Type B pancreatic cell (in vitro differentiated cells): ENCODE measurements around the gene AHRR. TPM values are rescaled to one million over a fixed set of nuclear protein-coding genes. Genes with fewer than 3 reads are reported as not detected.
"Not testable (repeated sequence)": the region's sequence is repeated elsewhere in the genome, so short reads cannot be mapped to it uniquely, and the experiment has no call there.

Source experiments
- DNase-seq: peaks from one replicate; pipeline ENCODE4 v3.0.0; 2021; ENCODE audit warnings: mixed read lengths; ENCODE audit not compliant: unreplicated experiment; ENCODE audit errors: extremely low spot score
- H3K27ac Mint-ChIP-seq: 2 replicates; pipeline ENCODE4 v1.8.0; 2021; ENCODE audit warnings: mild to moderate bottlenecking, mixed read lengths
- H3K27me3 Mint-ChIP-seq: 2 replicates; pipeline ENCODE4 v1.8.0; 2021; ENCODE audit warnings: mixed read lengths
- H3K36me3 Mint-ChIP-seq: 2 replicates; pipeline ENCODE4 v1.8.0; 2021; ENCODE audit warnings: mixed read lengths
- H3K4me1 Mint-ChIP-seq: one replicate; pipeline ENCODE4 v1.8.0; 2021; ENCODE audit warnings: mixed read lengths; ENCODE audit not compliant: unreplicated experiment
- H3K4me3 Mint-ChIP-seq: 2 replicates; pipeline ENCODE4 v1.8.0; 2021; ENCODE audit warnings: mild to moderate bottlenecking, mixed read lengths
- H3K9me3 Mint-ChIP-seq: 2 replicates; pipeline ENCODE4 v1.8.0; 2021; ENCODE audit warnings: mixed read lengths
- total RNA-seq: library from RNA; stranded (reverse); gene quantifications from 2 replicates; pipeline ENCODE4 v1.2.1, GENCODE V29; 2021; ENCODE audit warnings: low replicate concordance
- TF ChIP-seq, protein P1 (sequence below): fragments of 200-600 bp; sonication (generic); conservative IDR thresholded peaks from 2 replicates; pipeline ENCODE4 v1.5.0; 2021; ENCODE audit warnings: antibody characterized with exemption, mild to moderate bottlenecking

The AHRR gene
- total RNA-seq, 1 donor from 2014 or later: 13.4 TPM

DNA sequence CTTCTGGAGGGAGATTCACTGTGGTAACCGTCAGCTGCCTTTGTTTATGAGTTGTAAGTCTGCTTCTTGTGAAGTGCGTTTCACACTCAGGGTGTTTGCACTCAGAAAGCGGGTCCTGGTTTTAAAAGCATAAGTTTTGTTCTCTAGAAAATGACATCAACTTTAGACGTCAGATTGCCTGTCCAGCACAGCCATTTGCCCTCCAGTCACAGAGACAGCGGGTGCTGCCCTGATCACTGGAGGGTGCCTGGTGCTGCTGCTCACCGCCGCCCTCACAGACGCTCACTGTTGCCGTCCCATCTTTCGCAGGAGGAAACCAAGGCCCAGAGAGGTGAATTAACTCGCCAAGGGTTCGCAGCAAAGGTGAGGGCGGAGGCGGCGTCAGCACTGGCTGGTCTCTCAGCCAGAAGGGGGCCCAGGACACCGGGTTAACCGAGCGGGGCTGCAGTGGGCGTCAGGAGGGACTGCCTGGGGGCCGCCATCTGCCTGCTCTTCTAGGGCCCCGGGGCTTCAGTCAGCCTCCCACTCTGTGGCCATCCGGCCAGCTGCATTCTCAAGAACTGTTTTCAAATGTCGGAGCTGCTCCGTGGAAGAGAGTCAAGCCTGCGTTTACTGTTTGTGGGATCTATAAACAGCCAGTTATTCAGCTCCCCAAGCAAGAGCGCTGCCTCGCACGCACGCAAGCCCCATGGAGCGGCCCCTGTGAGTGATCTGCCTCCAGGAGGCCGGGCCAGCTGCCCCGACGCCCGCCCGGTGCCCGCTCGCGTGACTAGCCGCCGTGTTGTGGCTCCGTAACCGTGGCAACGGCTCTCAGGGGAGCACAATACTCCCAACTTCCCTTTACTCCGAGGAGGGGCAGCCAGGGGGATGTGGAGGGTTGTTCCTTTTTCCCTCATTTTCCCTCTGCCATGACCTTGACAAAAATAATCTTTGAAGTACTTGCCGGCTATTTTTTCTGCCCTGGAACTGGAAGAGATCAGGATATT lies 78.1 kb downstream of the AHRR start:
- TF ChIP-seq, protein P1, sequence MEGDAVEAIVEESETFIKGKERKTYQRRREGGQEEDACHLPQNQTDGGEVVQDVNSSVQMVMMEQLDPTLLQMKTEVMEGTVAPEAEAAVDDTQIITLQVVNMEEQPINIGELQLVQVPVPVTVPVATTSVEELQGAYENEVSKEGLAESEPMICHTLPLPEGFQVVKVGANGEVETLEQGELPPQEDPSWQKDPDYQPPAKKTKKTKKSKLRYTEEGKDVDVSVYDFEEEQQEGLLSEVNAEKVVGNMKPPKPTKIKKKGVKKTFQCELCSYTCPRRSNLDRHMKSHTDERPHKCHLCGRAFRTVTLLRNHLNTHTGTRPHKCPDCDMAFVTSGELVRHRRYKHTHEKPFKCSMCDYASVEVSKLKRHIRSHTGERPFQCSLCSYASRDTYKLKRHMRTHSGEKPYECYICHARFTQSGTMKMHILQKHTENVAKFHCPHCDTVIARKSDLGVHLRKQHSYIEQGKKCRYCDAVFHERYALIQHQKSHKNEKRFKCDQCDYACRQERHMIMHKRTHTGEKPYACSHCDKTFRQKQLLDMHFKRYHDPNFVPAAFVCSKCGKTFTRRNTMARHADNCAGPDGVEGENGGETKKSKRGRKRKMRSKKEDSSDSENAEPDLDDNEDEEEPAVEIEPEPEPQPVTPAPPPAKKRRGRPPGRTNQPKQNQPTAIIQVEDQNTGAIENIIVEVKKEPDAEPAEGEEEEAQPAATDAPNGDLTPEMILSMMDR: no peak
- Mint-ChIP-seq H3K27ac (peak overlapping the region; percentile 90), H3K9me3 (no peaks in the 10 kb centered on the region), H3K36me3 (no peaks in the 10 kb centered on the region), H3K27me3 (no peaks in the 10 kb centered on the region), H3K4me1 (peaks cover 19% of the 10 kb centered on the region), H3K4me3 (peak overlapping the region; percentile 66)
- DNase-seq: peak; percentile 89

DNA sequence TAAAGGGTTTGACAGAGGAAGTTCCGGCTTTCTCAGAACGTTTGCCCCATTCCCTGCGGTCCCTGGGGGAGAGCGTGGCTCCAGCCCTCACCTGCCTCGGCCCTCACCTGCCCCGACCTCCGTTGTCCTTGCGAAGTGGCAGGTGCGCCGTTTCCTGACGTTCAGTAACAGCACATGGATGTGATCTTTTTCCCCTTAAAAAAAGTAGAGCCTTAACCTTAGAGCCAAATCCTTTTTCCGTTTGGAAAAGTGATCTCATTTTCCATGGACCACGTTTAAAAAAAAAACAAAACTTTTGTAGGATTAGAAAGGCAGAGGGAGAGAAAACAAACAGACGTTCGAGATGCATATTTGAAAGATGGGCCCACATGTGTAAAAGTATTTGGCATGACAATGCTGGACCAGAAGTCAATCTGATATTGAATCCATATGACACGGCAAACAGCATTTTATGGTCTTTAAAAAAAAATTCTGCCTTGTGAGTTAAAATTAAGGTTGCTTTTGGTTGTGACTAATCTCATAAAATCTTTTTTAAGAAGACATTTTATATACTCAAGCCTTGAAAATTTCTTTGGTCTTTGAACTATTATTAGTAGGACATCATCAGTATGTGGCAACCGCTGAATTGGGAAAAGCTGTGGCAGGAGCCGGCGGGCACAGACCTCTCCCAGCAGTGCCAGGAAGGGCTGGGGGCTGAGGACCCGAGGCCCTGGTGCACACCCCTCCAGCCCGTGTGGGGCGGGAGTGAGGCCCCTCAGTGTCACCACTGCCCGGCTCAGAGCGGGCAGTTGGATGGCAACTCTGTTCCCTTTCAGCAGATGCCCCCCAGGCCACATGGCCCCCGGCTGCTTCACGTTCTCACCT lies 79.0 kb downstream of the AHRR start:
- Mint-ChIP-seq H3K4me3 (peak overlapping the region; percentile 66), H3K4me1 (peaks cover 20% of the 10 kb centered on the region), H3K9me3 (no peaks in the 10 kb centered on the region), H3K27me3 (no peaks in the 10 kb centered on the region), H3K27ac (peak overlapping the region; percentile 90), H3K36me3 (no peaks in the 10 kb centered on the region)
- DNase-seq: peak; percentile 44
- TF ChIP-seq, protein P1: no peak

DNA sequence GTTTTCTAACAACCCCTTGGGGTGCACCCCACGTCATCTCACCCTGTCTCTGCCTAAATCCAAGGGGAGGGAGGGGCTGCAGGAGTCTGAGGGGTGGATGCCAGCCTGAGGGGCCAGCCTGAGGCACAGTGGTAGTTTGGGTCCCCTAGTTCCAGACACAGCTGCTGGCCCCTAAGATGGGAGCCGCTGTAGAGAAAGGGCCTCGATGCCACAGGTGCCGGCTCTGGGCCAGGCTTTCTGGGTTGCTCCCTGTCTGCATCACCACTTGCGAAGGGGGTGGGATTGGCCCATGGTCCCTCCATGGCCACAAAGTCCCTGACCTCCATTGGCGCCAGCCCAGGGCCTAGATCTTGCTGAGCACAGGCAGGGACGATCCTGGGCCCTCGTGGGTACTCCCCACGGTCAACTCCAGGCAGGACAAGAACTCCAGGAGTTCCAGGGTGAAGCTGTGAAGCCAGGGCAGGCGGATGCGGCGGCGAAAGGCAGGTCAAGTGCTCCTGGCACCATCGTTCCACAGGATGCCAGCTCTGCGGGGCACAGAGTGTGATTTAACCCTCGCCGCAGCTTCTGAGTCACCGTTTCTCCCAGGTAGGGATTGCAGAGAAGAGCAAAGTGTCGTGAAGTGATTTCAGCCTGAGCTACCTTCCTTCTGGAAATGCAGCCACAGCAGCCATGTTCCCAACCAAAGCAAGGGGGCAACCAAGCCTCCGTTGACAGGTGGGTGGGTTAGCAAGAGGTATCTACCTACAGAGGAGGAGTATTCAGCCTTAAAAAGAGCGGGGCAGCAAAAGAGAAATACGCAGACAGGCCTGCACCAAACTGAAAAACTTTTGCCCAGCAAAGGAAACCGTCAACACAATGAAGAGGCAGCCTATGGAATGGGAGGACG lies 79.9 kb downstream of the AHRR start:
- Mint-ChIP-seq H3K36me3 (no peaks in the 10 kb centered on the region), H3K4me1 (peaks cover 24% of the 10 kb centered on the region), H3K27ac (peak overlapping the region; percentile 46), H3K27me3 (no peaks in the 10 kb centered on the region), H3K4me3 (no peak overlapping the region), H3K9me3 (no peaks in the 10 kb centered on the region)
- DNase-seq: peak; percentile 62
- TF ChIP-seq, protein P1: no peak

DNA sequence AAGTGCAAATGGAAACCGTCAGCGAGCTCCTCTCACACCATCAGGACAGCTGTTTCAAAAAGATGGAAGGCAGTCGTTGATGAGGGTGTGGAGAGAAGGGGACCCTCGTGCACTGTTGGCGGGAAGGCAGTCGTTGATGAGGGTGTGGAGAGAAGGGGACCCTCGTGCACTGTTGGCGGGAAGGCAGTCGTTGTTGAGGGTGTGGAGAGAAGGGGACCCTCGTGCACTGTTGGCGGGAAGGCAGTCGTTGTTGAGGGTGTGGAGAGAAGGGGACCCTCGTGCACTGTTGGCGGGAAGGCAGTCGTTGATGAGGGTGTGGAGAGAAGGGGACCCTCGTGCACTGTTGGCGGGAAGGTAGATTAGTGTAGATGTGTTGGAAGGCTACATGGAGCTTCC lies 80.7 kb downstream of the AHRR start:
- not testable (repeated sequence) for H3K4me3 Mint-ChIP-seq, H3K36me3 Mint-ChIP-seq, H3K9me3 Mint-ChIP-seq, DNase-seq, H3K27me3 Mint-ChIP-seq, H3K27ac Mint-ChIP-seq
- H3K4me1 Mint-ChIP-seq: peaks cover 32% of the 10 kb centered on the region

DNA sequence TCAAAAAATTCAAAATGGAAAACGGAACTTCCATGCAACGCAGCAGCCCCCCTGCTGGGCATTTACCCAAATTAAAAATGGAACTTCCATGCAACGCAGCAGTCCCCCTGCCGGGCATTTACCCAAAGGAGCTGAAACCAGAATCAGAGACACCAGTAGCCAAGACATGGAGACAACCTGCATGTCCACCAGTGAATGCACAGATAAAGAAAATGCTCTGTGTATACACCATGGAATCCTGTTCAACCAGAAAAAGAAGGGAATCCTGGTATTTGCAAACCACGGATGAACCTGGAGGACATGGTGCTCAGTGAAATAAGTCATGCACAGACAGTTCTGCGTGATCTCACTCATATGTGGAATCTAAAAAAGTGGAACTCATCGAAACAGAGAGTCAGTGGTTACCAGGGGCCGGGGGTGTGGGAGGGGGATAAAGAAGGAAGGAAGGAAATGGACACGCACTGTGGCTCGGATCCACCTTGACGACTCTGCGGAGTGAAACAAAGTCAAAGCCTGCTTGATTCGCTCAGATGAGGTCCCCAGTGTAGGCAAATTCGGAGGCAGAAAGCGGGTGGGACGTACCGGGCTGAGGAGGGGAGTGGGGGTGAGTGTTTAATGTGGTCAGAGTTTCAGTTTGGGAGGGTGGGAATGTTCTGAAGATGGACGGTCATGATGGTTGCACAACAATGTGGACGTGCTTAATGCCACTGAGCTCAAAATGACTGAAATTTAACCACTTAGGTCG lies 81.3 kb downstream of the AHRR start:
- DNase-seq: peak; percentile 57
- TF ChIP-seq, protein P1: no peak
- no peaks in the 10 kb centered on the region for H3K36me3 Mint-ChIP-seq
- peaks cover 34% of the 10 kb centered on the region for H3K4me1 Mint-ChIP-seq
- H3K27me3 Mint-ChIP-seq: no peaks in the 10 kb centered on the region
- no peaks in the 10 kb centered on the region for H3K9me3 Mint-ChIP-seq
- peak overlapping the region; percentile 76 for H3K27ac Mint-ChIP-seq
- peak overlapping the region; percentile 41 for H3K4me3 Mint-ChIP-seq
